ENCODE results near the gene CRK. TPM values are rescaled to one million over a fixed set of nuclear protein-coding genes. Genes with fewer than 3 reads are reported as not detected.

The CRK gene
- total RNA-seq, 1 donor from 2014 or later = 104 TPM

DNA sequence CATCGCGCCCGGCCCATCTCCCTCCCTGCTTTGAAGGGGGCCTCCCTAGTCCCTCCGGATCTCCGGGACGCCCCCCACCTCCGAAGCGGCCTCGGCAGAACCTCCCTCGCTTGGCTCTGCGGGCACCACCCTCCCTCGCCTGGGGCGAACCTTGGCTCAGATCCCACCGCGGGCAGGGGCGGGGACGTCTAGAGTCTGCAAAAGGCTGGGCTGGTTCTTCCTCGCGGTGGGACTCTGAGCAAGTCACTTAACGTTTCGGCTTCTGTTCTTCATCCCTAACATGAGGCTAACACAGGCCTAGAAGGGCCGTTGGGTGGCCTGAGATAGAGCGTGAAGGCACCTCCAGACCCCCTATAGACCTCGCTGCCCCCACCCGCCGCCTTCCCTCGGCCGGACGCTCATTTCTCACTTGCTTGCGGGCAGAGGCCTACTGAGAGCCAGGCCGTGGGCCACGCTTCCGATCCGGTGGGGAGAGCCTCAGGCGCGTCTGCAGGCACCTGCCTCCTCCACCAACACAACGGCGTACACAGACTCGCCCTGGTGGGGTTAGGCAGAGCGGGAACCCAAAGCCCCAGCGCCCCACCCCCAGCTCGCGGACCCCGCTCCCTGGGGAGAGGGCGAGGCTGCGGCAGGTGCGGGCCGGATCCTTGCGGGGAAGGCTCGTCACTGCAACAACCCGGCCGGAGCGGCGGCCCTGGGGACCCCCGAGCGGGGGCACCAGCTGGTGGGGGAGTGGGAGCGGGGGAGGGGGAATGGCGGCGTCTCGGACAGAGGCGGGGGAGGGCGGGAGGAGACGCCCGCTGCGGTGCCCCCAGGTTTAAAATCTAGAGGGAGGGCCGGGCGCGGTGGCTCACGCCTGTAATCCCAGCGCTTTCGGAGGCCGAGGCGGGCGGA is 31.0 kb upstream of the CRK start:
- peak in 1 of 2 donors; percentile 43 for DNase-seq (ENCODE audit: low read depth in 2 of 2)

DNA sequence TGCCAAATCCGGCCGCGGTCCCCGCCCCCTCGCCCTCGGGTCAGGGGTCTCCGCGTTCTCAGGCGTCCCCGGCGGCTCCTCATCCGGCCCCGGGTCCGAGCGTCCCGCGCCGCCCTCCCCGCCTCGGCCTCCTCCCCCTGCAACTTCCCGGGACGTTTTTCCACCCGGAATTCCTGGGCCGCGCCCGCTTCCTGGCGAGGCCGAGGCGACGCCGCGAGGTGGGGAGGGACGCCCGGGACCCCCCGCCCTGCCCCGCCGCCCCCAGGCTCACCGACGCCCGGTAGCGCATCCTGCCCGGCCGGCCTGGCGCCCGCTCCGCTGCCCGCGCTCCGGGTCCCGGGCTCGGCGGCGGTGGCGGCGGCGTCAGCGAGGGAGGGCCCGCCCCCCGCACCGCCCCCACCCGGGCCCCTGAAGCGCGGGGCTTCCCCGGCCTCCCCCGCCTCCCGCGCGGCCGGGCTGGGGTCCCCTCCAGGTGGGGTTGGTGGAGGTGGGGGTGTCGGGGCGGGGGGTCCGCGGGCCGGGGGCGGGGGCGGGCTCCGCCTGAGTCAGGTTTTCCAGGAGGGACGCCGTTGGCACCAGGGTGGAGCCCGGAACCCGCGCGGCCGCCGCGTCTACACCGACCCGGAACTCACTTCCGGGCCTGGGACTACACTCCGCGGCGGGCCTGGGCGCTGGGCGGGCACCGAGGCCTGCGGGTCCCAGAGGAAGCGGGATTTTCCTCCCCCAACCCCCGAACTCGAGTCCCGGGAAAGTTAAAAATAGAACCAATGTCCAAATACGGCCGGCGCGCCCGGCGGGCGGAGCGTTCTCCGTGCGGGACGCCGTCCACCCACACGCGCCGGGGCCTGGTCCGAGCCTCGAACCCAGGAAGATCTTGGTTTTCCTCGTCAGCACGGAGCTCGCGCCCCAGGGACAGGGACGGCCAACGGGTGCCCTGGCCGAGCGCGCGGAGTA is 29.7 kb upstream of the CRK start:
- DNase-seq (ENCODE audit: low read depth in 2 of 2) = peak in 1 of 2 donors; percentile 65

DNA sequence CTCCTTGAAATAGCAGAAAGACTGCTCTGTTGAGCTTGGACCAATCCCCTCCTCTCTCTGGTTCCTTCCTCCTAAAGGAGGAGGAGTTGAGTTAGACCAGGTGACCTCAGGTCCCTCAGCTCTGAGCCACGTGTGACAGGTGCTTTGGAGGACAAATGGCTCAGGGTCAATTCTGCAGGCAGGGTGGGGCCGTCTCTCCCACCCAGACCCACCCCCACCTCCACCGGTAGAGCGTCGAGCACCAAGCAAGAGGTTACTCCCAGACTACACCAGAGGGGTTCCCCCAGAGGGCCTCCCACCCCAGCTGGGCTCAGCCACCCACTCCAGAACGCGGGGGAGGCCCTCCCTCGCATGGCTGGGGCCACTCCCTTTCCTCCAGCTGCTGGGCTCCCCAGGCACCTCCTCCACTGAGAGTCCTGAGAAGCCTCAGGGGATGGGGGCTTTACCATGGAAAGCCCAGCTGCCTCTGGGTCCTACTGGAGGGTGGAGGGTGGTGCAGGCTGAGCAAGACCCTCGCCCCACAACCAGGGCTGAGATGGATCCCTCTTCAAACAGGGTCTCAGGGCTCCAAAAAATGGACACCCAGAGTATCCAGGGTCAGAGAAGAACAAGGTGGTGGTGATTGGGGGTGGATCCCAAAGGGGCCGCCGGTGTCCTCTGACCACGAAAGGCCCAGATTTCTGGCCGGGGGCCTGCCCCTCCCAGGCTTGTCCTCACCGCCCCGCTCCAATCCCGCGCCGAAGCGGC is 28.8 kb upstream of the CRK start:
- peak in 1 of 2 donors; percentile 35 for DNase-seq (ENCODE audit: low read depth in 2 of 2)

DNA sequence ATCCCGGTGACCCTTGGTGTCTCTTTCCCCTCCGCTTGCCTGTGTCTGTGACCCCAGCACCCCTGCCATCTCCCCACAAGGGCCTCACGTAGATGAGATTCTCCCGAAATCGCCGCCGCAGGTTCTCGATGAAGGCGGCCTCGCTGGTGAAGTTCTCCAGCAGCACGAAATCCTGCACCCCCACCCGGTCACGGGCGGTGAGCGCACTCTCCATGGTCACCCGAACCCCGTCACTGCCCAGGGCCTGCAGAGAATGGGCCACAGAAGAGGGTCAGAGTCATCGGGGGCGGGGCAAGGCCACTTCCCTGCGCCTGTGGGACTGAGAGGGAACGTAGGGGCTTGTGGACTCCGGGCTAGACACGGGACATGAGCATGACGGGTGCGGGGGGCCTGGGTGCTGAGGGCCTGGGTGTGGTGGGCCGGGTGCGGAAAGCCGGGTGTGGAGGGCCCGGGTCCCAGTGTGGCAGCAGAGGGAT is 28.1 kb upstream of the CRK start:
- DNase-seq (ENCODE audit: low read depth in 2 of 2) = no peak

DNA sequence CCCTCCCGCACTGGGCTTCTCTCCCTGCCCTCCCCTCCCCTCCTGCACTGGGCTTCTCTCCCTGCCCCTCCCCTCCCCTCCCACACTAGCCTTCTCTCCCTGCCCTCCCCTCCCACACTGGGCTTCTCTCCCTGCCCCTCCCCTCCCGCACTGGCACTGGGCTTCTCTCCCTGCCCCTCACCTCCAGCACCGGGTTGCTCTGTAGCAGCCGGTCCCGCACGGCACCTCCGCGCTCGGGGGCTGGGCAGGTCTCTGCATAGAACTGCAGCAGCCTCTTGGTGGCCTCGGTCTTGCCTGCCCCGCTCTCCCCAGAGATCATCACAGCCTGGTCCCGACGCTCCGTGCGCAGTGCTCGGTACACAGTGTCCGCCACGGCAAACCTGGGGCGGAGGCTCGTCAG is 26.6 kb upstream of the CRK start:
- DNase-seq (ENCODE audit: low read depth in 2 of 2) = no peak

DNA sequence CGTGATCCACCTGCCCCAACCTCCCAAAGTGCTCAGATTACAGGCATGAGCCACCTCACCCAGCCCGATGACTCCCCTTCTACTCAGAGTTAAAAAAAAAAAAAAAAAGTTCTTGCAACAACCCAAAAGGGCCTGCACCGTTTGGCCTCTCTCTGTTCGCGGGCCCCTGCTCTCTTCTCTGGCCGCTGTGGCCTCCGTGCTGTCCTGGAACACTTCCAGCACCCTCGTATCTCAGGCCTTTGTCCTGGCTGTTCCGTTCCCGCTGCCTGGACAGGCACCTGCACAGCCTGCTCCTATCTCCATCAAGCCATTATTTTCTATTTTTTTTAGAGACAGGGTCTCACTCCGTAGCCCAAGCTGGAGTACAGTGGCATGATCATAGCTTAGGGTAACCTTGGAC is 25.7 kb upstream of the CRK start:
- DNase-seq (ENCODE audit: low read depth in 2 of 2) = no peak

DNA sequence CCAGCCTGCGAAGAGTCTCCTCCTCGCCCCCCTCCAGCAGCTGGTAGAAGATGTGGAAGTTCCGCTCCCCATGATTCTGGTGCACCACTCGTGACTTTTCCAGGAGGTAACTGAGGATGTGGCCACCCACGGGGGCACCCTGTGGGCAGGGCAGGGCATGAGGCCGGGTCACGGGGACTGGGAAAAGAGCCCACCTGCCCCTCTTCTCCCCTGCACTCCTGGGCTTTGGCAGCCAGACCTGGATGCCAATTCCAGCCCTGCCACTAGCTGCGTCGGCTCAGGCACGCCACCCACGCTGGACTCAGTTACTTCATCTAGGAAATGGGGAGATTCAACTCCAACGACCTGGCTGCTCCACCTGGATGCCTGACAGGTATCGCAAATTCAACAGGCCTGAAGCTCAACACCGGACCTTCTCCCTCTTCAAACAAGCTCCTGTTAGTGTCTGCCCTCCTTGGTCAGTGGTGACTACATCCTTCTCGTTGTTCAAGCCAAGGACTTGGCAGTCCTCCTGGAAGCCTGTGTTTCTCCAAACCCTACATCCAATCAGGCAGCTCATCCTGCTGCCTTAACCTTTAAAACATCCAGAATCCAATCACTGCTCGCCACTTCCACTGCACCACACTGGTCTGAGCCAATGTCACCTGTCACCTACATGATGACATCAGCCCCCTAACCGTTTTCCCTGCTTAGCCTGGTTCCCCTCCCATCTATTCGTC is 24.9 kb upstream of the CRK start:
- DNase-seq (ENCODE audit: low read depth in 2 of 2) = no peak

DNA sequence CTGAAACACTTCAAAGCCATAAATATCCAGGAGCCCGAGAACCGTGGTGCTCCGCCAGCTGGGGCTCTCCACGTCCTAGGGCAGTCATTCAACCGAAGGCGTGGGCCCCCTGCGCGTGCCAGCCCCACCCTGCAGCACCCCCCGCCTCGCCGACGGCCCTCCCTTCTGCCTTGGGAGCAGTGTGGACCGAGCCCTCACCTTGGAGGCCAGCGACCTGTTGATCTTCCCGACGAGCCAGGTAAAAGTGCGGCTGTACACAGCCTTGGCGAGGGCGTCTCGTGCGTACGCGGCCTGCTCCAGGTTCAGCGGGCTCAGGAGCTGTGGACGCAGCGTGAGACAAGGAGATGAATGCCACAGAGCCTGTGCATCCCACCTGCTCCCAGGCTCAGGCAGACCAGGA is 22.4 kb upstream of the CRK start:
- DNase-seq (ENCODE audit: low read depth in 2 of 2) = no peak

DNA sequence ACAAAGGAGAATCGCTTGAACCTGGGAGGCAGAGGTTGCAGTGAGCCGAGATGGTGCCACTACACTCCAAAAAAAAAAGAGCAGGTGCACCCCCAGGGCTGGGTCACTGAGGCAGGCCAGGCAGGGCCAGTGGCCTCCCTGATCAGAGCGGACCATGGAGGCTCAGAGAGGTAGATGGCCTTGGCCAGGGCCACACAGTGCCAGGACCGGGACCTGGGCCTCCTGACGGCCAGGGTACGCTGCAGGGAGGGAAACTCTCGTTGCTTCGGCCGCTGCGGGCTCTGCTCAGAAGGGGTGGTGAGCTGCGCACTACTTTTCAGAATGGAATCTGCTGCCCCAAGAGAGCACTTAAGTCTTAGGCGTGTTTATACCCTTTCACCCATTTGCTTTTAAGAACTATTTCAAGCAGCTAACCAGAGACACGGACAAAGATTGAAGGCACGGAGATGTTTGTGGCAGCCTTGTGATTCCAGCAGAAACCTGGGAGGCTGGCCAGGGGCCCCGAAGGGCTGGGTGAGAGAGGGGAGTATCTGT is 19.4 kb upstream of the CRK start:
- DNase-seq (ENCODE audit: low read depth in 2 of 2) = no peak

DNA sequence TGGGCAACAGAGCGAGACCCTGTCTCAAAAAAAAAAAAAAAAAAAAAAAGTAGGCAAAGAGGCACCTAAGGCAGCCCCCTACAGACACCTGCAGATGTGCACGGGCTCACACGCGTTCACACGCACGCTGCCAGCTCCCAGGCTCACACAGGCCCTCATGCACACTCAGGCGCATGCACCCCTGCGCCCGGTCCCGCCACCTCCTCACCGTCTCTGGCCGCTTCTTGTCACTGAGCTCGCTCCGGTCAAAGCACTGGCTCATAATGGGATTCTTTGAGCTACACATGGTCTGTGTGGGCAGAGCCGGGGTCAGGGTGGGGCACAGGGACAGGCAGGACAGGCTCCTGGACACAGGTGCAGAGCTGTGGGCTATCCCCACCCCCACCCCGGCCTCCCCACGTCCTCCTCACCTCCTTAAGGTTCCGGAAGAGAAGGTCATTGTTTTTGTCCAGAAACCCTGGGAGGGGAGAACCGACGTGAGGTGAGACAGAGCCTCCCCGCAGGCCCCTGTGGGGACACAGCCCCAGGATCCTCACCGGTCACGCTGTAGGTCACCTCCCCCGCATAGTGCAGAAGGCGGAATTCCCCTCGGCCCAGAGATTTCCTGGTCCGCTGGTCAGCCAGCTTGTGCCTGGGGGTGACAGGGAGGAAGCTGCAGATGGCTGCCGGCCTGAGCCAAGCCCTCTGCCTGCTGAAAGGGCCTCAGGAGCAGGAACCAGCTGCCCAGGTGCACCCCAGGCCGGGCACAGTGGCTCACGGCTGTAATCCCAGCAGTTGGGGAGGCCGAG is 18.6 kb upstream of the CRK start:
- peak in 1 of 2 donors; percentile 58 for DNase-seq (ENCODE audit: low read depth in 2 of 2)

DNA sequence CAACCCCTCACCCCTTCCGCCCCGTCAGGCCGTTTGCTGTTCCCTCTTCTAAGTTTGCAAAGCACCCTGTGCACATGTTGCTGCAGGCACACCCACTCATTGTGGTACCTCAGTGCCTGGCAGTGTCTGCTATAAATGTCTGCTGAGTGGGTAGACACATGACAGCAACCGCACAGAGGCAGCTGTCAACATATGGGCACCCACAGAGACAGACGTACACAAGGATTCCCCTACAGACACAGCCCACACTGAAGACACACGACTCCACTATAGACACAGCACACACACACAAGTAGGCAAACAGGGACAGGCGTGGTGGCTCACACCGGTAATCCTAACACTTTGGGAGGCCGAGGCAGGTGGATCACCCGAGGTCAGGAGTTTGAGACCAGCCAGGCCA is 17.8 kb upstream of the CRK start:
- no peak for DNase-seq (ENCODE audit: low read depth in 2 of 2)

DNA sequence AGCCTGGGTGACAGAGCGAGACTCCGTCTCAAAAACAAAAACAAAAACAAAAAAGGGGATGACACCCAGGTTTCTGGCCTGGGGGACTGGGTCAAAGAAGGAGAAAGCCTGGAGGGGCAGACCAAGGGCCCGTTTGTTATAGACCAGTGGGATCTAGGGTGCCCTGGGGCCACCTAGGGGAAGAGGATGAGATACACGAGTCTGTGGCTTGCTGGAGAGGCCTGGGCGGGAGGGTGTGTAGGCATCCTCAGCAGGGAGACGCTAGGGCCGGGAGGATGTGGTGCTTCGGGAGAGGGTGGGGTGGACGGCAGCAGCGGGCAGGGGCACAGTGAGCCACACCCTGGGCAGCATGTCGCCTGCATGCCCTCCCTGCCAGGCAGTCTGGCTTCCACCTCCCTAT is 17.1 kb upstream of the CRK start:
- no peak for DNase-seq (ENCODE audit: low read depth in 2 of 2)

DNA sequence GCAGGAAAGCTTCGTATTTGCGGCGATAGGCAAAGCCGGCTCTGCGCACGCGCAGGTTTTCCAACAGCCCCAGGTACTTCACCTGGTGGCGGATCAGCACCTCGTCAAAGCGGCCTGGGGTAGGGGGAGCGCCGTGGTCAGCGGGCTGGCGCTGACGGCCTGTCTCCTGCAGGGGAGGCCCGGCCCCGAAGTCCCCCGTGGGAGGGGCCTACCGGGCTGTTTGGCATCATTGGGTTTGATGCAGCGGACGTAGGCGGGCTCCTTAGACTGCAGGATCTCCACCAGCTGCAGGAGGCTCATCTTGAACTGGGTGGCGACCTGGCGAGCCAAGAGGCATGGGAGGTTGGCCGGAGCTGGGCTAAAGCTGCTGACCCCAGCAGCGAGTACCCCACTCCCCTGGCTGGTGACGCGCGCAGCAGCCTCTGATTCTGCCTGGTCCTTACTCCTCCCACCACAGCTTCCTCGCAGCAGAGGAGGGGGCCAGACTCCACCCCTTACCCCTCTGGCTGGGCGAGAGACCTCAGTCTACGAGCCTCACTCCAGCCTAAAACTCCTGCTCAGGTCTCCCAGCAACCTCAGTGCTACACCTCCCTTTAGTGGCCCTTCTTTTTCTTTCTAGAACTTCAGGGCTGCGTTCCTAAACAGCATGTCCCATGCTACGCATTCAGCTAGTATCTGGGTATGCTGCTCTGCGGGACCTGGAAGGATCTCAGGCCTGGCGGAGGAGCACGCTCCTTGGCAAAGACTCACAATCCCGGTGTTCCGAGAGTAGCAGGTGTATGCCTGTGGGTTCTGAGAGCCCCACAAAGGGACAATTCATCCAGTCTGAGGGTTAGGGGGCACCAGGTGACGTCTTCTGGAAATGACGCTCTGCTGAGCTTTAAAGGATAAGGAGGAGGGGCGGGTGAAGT is 16.1 kb upstream of the CRK start:
- DNase-seq (ENCODE audit: low read depth in 2 of 2) = no peak

DNA sequence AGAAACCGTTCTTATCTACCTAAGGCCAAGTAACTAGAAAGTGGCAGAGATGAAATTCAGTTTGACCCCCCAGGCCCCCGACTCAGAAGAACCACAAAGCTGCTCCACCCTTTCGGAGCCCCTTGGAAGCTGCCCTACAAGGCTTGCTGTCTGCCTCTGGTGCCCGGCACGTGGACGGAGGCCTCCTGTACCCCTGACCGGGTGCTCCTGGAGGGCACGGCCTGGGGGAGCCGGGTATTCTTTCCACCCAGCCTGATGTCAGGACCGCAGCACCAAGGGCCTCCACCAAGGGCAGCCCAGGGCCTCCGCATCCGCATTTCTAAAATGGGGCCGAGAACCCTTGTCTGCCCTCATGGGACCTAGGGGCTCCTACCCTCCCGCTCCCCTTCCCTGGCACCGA is 15.5 kb upstream of the CRK start:
- no peak for DNase-seq (ENCODE audit: low read depth in 2 of 2)

DNA sequence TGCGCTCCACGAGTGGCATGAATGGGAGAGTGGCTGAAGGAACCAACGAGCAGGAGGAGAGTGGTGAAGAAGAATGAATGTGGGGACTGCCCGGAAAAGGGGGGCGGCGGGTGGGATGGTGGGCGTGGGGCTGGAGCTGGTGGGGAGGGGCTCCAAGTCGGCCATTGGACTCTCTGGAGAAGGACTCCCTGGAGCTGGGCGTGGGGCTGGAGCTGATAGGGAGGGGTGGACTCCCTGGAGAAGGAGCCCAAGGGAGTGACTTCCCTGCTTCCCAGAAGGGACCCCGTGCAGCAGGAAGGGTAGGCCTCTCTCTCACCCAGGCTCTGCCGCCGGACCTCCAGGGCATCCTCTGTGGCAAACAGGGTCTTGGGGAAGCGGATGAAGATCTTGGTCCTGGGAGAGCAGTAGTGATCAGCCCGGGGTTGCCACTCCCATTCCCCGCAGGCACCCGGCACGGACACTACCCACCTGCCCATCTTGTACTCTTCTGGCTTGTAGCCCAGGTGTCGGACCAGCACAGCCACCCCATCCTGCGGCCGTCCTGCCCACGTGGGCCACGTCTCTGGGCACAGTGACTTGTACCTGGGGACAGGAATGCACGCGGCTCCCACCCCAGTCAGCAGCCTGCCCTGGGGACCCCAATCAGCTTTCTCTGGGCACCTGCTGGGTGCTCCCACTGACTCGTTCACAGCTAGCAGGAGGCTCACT is 14.9 kb upstream of the CRK start:
- no peak for DNase-seq (ENCODE audit: low read depth in 2 of 2)

DNA sequence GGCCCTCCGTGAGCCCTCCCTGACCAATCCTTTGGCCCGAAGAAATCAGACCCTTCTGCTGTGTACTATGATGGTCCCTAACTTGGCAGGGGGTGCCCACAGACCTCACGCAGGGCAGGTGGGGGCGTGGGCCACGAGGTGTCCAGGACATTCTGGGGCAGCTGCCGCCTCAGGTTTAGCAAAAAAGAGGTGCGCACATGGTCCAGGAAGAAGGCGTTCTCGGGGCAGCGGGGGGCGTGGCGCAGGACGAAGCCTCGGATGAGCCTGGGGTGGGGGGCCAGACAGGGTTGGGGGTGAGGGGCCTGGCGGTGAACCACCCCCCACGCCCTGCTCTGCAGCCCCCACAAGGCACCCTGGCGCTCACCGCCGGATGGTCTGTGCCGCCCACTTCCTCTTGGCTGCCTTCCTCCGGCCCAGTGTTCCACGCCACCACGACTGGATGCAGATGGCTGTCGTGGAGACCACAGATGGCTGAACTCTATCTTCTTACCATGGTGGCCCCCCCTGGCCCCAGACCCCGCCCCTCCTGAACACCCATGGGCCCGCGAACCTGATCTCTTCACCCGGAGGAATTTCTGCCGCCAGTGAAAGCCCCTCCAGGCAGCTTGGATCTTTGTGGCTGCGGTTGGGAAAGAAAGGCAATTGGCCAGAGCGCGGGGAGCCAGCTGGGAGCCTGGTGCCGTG is 14.2 kb upstream of the CRK start:
- no peak for DNase-seq (ENCODE audit: low read depth in 2 of 2)

DNA sequence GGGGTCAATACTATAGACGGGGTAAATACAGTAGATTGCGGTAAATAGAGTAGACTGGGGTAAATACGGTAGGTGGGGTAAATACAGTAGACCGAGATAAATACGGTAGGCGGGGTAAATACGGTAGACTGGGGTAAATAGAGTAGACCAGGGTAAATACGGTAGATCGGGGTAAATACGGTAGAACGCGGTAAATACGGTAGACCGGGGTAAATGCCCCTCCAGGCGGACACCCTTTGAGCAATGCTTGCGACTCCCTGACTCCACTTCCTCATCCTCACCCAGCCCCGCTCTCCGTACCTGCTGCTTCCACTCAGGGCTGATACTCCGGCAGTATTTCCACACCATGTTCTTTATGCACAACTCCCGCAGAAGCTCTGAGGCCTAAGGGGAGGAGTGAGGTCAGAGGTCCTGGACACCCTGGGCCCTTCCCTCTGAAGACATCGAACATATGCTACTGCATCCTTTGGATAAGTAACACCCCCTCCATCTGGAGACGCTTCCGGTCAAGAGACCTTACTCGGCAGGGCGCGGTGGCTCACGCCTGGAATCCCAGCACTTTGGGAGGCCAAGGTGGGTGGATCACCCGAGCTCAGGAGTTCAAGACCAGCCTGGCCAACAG is 13.3 kb upstream of the CRK start:
- DNase-seq (ENCODE audit: low read depth in 2 of 2) = no peak

Measured in dermis microvascular lymphatic vessel endothelial cell (primary cell).